HepG2 (cell line): ENCODE data around the gene MST1. TPM values are rescaled to one million over a fixed set of nuclear protein-coding genes. Genes with fewer than 3 reads are reported as not detected.
A peak's percentile ranks its signal among the peaks of the same experiment; 100 is the strongest.

Experiments
- CBFB ChIP-seq: sonication (generic); formaldehyde crosslinking; IDR thresholded peaks from 2 replicates; pipeline ENCODE4 v1.4.0; 2020; ENCODE audit warnings: missing genetic modification reagents
- CENPT ChIP-seq: sonication (generic); formaldehyde crosslinking; IDR thresholded peaks from 2 replicates; pipeline ENCODE4 v1.8.0; 2022; ENCODE audit warnings: low read depth, mild to moderate bottlenecking, moderate library complexity, missing genetic modification reagents
- ELF1 ChIP-seq: sonication (generic); formaldehyde crosslinking; IDR thresholded peaks from 2 replicates; pipeline ENCODE4 v1.4.0; 2020; ENCODE audit warnings: missing genetic modification reagents
- IKZF1 ChIP-seq: fragments of 450-650 bp; IDR thresholded peaks from 2 replicates; pipeline ENCODE4 v1.7.1; 2016
- JDP2 ChIP-seq: sonication (generic); formaldehyde crosslinking; IDR thresholded peaks from 2 replicates; pipeline ENCODE4 v1.8.1; 2022; ENCODE audit warnings: missing genetic modification reagents, borderline replicate concordance
- KLF6 ChIP-seq: IDR thresholded peaks from 2 replicates; pipeline ENCODE4 v1.8.0; 2016; ENCODE audit warnings: missing biosample characterization, missing genetic modification reagents
- MATR3 ChIP-seq: sonication (generic); formaldehyde crosslinking; IDR thresholded peaks from 2 replicates; pipeline ENCODE4 v1.4.0; 2020; ENCODE audit warnings: missing genetic modification reagents
- MED1 ChIP-seq: sonication (generic); formaldehyde crosslinking; IDR thresholded peaks from 2 replicates; pipeline ENCODE4 v1.4.0; 2020; ENCODE audit warnings: missing genetic modification reagents
- PHF21A ChIP-seq: sonication (generic); formaldehyde crosslinking; IDR thresholded peaks from 2 replicates; pipeline ENCODE4 v1.5.0; 2020; ENCODE audit warnings: mild to moderate bottlenecking, missing genetic modification reagents
- SP5 ChIP-seq: IDR thresholded peaks from 2 replicates; pipeline ENCODE4 v1.6.1; 2016; ENCODE audit warnings: low read depth, borderline replicate concordance
- ZC3H4 ChIP-seq: sonication (generic); formaldehyde crosslinking; IDR thresholded peaks from 2 replicates; pipeline ENCODE4 v1.4.0; 2020; ENCODE audit warnings: missing genetic modification reagents, borderline replicate concordance
- ZIK1 ChIP-seq: sonication (generic); formaldehyde crosslinking; IDR thresholded peaks from 2 replicates; pipeline ENCODE4 v1.5.0; 2020; ENCODE audit warnings: mild to moderate bottlenecking, low read depth, missing genetic modification reagents, borderline replicate concordance
- ZNF10 ChIP-seq: sonication (generic); formaldehyde crosslinking; IDR thresholded peaks from 2 replicates; pipeline ENCODE4 v1.4.0; 2020; ENCODE audit warnings: mild to moderate bottlenecking, low read depth, missing genetic modification reagents, borderline replicate concordance
- ZNF317 ChIP-seq: sonication (generic); formaldehyde crosslinking; IDR thresholded peaks from 2 replicates; pipeline ENCODE4 v1.5.0; 2020; ENCODE audit warnings: mild to moderate bottlenecking, missing genetic modification reagents
- ZNF451 ChIP-seq: sonication (generic); formaldehyde crosslinking; IDR thresholded peaks from 2 replicates; pipeline ENCODE4 v1.5.0; 2020; ENCODE audit warnings: mild to moderate bottlenecking, missing genetic modification reagents
- ZNF570 ChIP-seq: sonication (generic); formaldehyde crosslinking; IDR thresholded peaks from 2 replicates; pipeline ENCODE4 v1.4.0; 2020; ENCODE audit warnings: mild to moderate bottlenecking, missing genetic modification reagents, borderline replicate concordance
- polyA plus RNA-seq, 8 experiments: library from polyadenylated mRNA; depleted of rRNA in 3 of 8; stranded (reverse) in 7 of 8; unstranded in 1 of 8; fragments of >200 nt; fragmentation: Illumina TruSeq in 4 of 8; extraction: Trizol in 4 of 8; gene quantifications; 2 replicates each; pipeline versions ENCODE4 v1.2.1 to v1.2.3, GENCODE V29; 2011 to 2016; ENCODE audit warnings: low read depth in 4 of 8, missing spikeins in 1 of 8, mixed read lengths in 1 of 8; ENCODE audit not compliant: insufficient read depth in 1 of 8
- total RNA-seq, 5 experiments: library from RNA; depleted of rRNA; stranded (reverse); fragments of >200 nt; fragmentation: Illumina TruSeq; extraction: Trizol; gene quantifications; 2 replicates each; pipeline ENCODE4 v1.2.3, GENCODE V29; 2016; ENCODE audit warnings: low read depth in 1 of 5
- TF ChIP-seq, protein P1 (sequence below): sonication (generic); formaldehyde crosslinking; IDR thresholded peaks from 2 replicates; pipeline ENCODE4 v1.4.0; 2020; ENCODE audit warnings: mild to moderate bottlenecking, missing genetic modification reagents
- TF ChIP-seq, protein P2 (sequence below): IDR thresholded peaks from 2 replicates; pipeline ENCODE4 v1.6.1; 2016; ENCODE audit warnings: low read depth, control low read depth
- TF ChIP-seq, protein P3 (sequence below): sonication (generic); formaldehyde crosslinking; IDR thresholded peaks from 2 replicates; pipeline ENCODE4 v1.5.0; 2020; ENCODE audit warnings: mild to moderate bottlenecking, missing genetic modification reagents
- TF ChIP-seq, protein P4 (sequence below): sonication (generic); formaldehyde crosslinking; IDR thresholded peaks from 2 replicates; pipeline ENCODE4 v1.4.0; 2020; ENCODE audit warnings: mild to moderate bottlenecking, missing genetic modification reagents

MST1 gene
- total and polyA plus RNA-seq, 2 of the 13 experiments (the other 11 are each of a cell fraction or from before 2014, with no cell fraction given), result 189 to 452 TPM

DNA sequence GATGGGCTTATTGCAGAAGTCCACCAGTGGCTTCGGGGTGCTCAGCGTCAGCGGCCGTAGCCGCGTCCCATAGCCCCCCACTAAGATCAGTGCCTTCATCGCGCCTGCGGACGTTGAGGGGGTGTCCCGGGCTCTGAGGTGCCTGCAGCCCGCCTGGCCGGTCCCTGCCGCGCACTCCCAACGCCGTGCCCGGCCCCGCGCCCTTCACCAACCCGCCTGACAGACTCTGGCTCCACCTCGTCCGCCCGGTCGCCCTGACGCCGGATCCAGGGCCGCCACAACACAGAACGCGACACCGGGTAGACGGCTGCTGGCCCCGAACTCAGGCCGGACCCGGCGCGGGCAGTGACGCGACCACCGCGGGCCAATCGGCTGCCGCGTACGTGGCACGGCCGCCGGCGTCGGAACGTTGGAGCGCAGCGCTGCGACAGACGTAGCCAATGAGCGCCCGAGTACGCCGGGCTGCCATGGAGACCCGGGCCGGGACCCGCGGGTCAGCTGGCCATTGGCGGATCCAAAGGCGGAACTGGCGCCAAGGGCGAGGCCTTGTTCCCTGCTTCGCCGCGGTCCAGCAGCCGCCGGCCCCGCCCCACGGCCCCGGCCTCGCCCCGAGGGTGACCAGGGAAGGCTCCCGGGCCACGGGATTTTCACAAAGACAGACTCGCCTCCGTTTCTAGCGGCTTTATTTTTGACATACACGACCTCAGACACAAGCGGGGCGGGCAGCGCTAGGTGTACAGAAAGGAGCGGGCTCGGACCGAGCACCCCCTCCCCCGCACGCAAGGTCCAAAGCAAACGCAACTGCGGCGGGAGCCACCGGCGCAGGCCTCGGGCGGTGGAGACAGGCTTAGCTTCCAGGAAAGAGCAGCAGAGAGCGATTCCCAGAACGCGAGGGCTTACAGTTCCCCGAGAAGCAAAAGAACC, 34.6 kb upstream of the MST1 start, which contains the start of gene GMPPB (continued):
- TF ChIP-seq, protein P1, sequence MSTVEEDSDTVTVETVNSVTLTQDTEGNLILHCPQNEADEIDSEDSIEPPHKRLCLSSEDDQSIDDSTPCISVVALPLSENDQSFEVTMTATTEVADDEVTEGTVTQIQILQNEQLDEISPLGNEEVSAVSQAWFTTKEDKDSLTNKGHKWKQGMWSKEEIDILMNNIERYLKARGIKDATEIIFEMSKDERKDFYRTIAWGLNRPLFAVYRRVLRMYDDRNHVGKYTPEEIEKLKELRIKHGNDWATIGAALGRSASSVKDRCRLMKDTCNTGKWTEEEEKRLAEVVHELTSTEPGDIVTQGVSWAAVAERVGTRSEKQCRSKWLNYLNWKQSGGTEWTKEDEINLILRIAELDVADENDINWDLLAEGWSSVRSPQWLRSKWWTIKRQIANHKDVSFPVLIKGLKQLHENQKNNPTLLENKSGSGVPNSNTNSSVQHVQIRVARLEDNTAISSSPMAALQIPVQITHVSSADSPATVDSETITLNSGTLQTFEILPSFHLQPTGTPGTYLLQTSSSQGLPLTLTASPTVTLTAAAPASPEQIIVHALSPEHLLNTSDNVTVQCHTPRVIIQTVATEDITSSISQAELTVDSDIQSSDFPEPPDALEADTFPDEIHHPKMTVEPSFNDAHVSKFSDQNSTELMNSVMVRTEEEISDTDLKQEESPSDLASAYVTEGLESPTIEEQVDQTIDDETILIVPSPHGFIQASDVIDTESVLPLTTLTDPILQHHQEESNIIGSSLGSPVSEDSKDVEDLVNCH (CRISPR knock-in tag), result no peak
- TF ChIP-seq MED1 (CRISPR knock-in tag), result peak; percentile 38
- no peak for TF ChIP-seq ZNF451
- TF ChIP-seq ZNF317 (CRISPR knock-in tag), result 0 out of 2 replicates have a peak, but pooled peaks have one; percentile 63
- TF ChIP-seq CENPT (CRISPR knock-in tag), result 0 out of 2 replicates have a peak, but pooled peaks have one; percentile 32
- peak; percentile 57 for TF ChIP-seq ELF1 (CRISPR knock-in tag)
- TF ChIP-seq, protein P2, sequence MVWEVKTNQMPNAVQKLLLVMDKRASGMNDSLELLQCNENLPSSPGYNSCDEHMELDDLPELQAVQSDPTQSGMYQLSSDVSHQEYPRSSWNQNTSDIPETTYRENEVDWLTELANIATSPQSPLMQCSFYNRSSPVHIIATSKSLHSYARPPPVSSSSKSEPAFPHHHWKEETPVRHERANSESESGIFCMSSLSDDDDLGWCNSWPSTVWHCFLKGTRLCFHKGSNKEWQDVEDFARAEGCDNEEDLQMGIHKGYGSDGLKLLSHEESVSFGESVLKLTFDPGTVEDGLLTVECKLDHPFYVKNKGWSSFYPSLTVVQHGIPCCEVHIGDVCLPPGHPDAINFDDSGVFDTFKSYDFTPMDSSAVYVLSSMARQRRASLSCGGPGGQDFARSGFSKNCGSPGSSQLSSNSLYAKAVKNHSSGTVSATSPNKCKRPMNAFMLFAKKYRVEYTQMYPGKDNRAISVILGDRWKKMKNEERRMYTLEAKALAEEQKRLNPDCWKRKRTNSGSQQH, result peak; percentile 35; the same call in 1 of the 2 replicates
- no peak for TF ChIP-seq ZIK1 (CRISPR knock-in tag)
- no peak for TF ChIP-seq MATR3 (CRISPR knock-in tag)
- no peak for TF ChIP-seq IKZF1
- TF ChIP-seq ZNF570 (CRISPR knock-in tag), result peak; percentile 47; the same call in 1 of the 2 replicates
- TF ChIP-seq ZC3H4 (CRISPR knock-in tag), result no peak
- TF ChIP-seq CBFB, result 0 out of 2 replicates have a peak, but pooled peaks have one; percentile 57
- no peak for TF ChIP-seq ZNF10 (CRISPR knock-in tag)
- TF ChIP-seq, protein P3, sequence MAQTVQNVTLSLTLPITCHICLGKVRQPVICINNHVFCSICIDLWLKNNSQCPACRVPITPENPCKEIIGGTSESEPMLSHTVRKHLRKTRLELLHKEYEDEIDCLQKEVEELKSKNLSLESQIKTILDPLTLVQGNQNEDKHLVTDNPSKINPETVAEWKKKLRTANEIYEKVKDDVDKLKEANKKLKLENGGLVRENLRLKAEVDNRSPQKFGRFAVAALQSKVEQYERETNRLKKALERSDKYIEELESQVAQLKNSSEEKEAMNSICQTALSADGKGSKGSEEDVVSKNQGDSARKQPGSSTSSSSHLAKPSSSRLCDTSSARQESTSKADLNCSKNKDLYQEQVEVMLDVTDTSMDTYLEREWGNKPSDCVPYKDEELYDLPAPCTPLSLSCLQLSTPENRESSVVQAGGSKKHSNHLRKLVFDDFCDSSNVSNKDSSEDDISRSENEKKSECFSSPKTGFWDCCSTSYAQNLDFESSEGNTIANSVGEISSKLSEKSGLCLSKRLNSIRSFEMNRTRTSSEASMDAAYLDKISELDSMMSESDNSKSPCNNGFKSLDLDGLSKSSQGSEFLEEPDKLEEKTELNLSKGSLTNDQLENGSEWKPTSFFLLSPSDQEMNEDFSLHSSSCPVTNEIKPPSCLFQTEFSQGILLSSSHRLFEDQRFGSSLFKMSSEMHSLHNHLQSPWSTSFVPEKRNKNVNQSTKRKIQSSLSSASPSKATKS (CRISPR knock-in tag), result no peak
- TF ChIP-seq, protein P4, sequence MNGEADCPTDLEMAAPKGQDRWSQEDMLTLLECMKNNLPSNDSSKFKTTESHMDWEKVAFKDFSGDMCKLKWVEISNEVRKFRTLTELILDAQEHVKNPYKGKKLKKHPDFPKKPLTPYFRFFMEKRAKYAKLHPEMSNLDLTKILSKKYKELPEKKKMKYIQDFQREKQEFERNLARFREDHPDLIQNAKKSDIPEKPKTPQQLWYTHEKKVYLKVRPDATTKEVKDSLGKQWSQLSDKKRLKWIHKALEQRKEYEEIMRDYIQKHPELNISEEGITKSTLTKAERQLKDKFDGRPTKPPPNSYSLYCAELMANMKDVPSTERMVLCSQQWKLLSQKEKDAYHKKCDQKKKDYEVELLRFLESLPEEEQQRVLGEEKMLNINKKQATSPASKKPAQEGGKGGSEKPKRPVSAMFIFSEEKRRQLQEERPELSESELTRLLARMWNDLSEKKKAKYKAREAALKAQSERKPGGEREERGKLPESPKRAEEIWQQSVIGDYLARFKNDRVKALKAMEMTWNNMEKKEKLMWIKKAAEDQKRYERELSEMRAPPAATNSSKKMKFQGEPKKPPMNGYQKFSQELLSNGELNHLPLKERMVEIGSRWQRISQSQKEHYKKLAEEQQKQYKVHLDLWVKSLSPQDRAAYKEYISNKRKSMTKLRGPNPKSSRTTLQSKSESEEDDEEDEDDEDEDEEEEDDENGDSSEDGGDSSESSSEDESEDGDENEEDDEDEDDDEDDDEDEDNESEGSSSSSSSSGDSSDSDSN (CRISPR knock-in tag), result peak; percentile 59
- no peak; the same call in 1 of the 2 replicates for TF ChIP-seq KLF6 (CRISPR knock-in tag)
- peak; percentile 48; the same call in 1 of the 2 replicates for TF ChIP-seq SP5 (CRISPR knock-in tag)
- no peak; the same call in 1 of the 2 replicates for TF ChIP-seq JDP2
- peak; percentile 61 for TF ChIP-seq PHF21A
